ENCODE results near the gene WWC2.
"Not testable (repeated sequence)": the region's sequence is repeated elsewhere in the genome, so short reads cannot be mapped to it uniquely, and the experiment has no call there.

The WWC2 gene

GRCh38 chr4:183101956-183102480 is 3.0 kb downstream of the WWC2 start:
- DNase-seq = no peak

- no peak for DNase-seq
These were observed 6.0 kb downstream of the WWC2 start for GRCh38 chr4:183105092-183105491.

GRCh38 chr4:183106839-183107238 is 7.8 kb downstream of the WWC2 start:
- DNase-seq = no peak

GRCh38 chr4:183107891-183108459 is 8.9 kb downstream of the WWC2 start:
- DNase-seq = no peak

GRCh38 chr4:183110244-183110643 is 11.2 kb downstream of the WWC2 start:
- DNase-seq = no peak

- DNase-seq = no peak
These were observed 12.4 kb downstream of the WWC2 start for GRCh38 chr4:183111452-183111885.

- no peak for DNase-seq
These were observed 19.1 kb downstream of the WWC2 start for GRCh38 chr4:183118141-183118540.

GRCh38 chr4:183118585-183118984 is 19.5 kb downstream of the WWC2 start:
- no peak for DNase-seq

- DNase-seq = not testable (repeated sequence)
These were observed 22.6 kb downstream of the WWC2 start for GRCh38 chr4:183121660-183122059.

GRCh38 chr4:183124228-183124627 is 25.2 kb downstream of the WWC2 start:
- DNase-seq = no peak

GRCh38 chr4:183124865-183125264 is 25.8 kb downstream of the WWC2 start:
- no peak for DNase-seq

- DNase-seq = no peak
These were observed 30.1 kb downstream of the WWC2 start for GRCh38 chr4:183129125-183129524.

- DNase-seq = no peak
These were observed 30.6 kb downstream of the WWC2 start for GRCh38 chr4:183129675-183130074.

GRCh38 chr4:183130328-183131155 is 31.5 kb downstream of the WWC2 start:
- no peak for DNase-seq

- no peak for DNase-seq
These were observed 33.0 kb downstream of the WWC2 start for GRCh38 chr4:183132081-183132480.

- DNase-seq = no peak
These were observed 33.8 kb downstream of the WWC2 start for GRCh38 chr4:183132865-183133264.

GRCh38 chr4:183136855-183137254 is 37.8 kb downstream of the WWC2 start:
- no peak for DNase-seq

- no peak for DNase-seq
These were observed 40.1 kb downstream of the WWC2 start for GRCh38 chr4:183139058-183139750.

GRCh38 chr4:183139972-183140570 is 41.0 kb downstream of the WWC2 start:
- DNase-seq = no peak

GRCh38 chr4:183140911-183141320 is 41.9 kb downstream of the WWC2 start:
- no peak for DNase-seq

GRCh38 chr4:183141997-183142396 is 42.9 kb downstream of the WWC2 start:
- no peak for DNase-seq

- DNase-seq = no peak
These were observed 43.8 kb downstream of the WWC2 start for GRCh38 chr4:183142571-183143550.
